Measurements from ENCODE around the gene TOR1B.

Gene TOR1B

DNA sequence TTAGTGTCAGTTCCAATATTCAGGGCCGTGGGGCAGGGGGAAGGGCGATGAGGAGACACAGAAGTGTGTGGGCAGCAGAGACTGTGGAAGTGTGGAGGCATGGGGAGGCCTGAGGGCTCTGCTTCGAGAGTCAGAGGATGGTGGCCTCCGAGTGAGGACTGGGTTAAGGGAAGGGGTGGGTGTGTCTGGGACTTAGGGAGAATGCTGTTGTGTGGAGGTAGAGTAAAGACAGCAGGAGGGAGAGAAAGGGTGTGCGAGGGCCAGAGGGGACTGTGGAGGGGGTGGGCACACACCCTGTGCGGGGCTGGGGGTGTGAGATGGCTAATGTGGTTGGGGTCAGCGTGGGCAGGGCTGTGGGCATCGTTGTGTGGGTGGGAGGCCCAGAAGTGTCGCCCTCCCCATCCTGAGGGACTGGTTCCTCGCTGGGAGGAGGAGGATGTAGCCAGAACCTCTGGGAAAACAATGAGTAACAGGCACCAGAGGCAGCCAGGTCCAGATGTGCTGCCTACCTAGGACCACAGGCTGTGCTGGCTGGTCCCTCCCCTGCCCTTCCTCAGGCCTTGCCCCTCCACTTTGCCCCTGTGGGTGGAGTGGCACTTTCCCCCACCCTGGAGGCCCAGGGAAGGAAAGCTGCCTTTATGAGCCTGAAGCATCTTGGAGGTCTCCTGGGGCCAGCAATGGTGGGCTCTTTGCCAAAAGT lies 36.5 kb downstream of the TOR1B start:
- Histone ChIP-seq H3K4me3 (ENCODE audit: insufficient read depth, low read length, poor library complexity, severe bottlenecking) (no peak overlapping the region), H3K9me3 (ENCODE audit: insufficient read depth, low read length) (no peaks in the 10 kb centered on the region), H3K27me3 (ENCODE audit: low read length) (no peaks in the 10 kb centered on the region), H3F3A (ENCODE audit: insufficient read depth) (no peaks in the 10 kb centered on the region), H3K27ac (ENCODE audit: low read depth, low read length) (no peak overlapping the region), H3K36me3 (ENCODE audit: low read length) (no peaks in the 10 kb centered on the region), H2AFZ (ENCODE audit: low read depth, low read length, severe bottlenecking) (no peak overlapping the region), H4K20me1 (ENCODE audit: low read depth, low read length) (no peaks in the 10 kb centered on the region), H3K9me2 (replicated peaks; ENCODE audit: insufficient read depth, low read length) (no peaks in the 10 kb centered on the region), H3K4me2 (ENCODE audit: low read depth, low read length, poor library complexity, severe bottlenecking) (no peak overlapping the region), H3K9ac (ENCODE audit: low read length) (no peak overlapping the region), H3K79me2 (ENCODE audit: insufficient read depth, low read length) (peaks cover 4% of the 10 kb centered on the region)
- TF ChIP-seq, protein P1, sequence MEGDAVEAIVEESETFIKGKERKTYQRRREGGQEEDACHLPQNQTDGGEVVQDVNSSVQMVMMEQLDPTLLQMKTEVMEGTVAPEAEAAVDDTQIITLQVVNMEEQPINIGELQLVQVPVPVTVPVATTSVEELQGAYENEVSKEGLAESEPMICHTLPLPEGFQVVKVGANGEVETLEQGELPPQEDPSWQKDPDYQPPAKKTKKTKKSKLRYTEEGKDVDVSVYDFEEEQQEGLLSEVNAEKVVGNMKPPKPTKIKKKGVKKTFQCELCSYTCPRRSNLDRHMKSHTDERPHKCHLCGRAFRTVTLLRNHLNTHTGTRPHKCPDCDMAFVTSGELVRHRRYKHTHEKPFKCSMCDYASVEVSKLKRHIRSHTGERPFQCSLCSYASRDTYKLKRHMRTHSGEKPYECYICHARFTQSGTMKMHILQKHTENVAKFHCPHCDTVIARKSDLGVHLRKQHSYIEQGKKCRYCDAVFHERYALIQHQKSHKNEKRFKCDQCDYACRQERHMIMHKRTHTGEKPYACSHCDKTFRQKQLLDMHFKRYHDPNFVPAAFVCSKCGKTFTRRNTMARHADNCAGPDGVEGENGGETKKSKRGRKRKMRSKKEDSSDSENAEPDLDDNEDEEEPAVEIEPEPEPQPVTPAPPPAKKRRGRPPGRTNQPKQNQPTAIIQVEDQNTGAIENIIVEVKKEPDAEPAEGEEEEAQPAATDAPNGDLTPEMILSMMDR (IDR thresholded peaks at IDR 0.05; ENCODE audit: insufficient read depth, low read length, poor library complexity, severe bottlenecking), result no peak
- no peak for TF ChIP-seq EZH2phosphoT487 (conservative IDR thresholded peaks at IDR 0.05; ENCODE audit: low read length)

DNA sequence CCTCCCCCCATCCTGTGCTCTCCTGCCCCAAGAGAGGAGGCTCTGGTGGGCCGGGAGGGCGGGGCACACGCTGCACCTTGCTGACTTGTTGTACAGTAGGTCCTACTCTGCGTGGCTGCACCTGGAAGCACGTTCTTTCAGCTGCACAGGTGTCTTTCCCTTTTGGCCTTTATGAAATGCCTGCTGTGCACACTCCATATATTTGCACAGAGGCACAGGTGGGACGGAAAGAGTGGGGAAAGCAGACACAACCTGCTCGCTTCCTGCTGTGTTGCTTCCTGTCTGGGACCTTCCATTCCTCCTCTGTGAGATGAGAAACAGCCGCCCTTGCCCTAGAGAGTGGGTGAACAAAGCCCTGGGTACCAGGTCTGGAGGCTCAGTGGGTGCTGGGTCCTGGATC lies 37.0 kb downstream of the TOR1B start:
- Histone ChIP-seq H2AFZ (ENCODE audit: low read depth, low read length, severe bottlenecking) (no peak overlapping the region), H3K36me3 (ENCODE audit: low read length) (no peaks in the 10 kb centered on the region), H3K4me3 (ENCODE audit: insufficient read depth, low read length, poor library complexity, severe bottlenecking) (no peak overlapping the region), H3K79me2 (ENCODE audit: insufficient read depth, low read length) (no peaks in the 10 kb centered on the region), H3K4me2 (ENCODE audit: low read depth, low read length, poor library complexity, severe bottlenecking) (no peak overlapping the region), H3F3A (ENCODE audit: insufficient read depth) (no peaks in the 10 kb centered on the region), H3K9me2 (replicated peaks; ENCODE audit: insufficient read depth, low read length) (no peaks in the 10 kb centered on the region), H3K27me3 (ENCODE audit: low read length) (no peaks in the 10 kb centered on the region), H3K27ac (ENCODE audit: low read depth, low read length) (no peak overlapping the region), H3K9me3 (ENCODE audit: insufficient read depth, low read length) (no peaks in the 10 kb centered on the region), H3K9ac (ENCODE audit: low read length) (no peak overlapping the region), H4K20me1 (ENCODE audit: low read depth, low read length) (no peaks in the 10 kb centered on the region)
- TF ChIP-seq, protein P1 (IDR thresholded peaks at IDR 0.05; ENCODE audit: insufficient read depth, low read length, poor library complexity, severe bottlenecking), result no peak
- TF ChIP-seq EZH2phosphoT487 (conservative IDR thresholded peaks at IDR 0.05; ENCODE audit: low read length), result no peak

DNA sequence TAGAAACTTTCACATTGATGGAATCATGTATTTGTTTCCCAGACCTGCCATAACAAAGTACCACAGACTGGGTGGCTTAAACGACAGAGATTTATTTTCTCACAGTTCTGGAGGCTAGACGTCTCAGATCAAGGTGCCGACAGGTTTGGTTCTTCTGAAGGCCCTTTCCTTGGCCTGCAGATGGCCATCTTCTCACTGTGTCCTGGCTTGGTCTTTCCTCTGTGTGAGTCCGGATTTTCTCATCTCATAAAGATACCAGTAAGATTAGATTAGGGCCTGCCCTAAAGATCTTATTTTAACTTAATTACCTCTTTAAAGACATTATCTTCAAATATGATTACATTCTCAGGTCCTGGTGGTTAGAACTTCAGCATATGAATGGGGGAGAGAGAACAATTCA lies 38.1 kb downstream of the TOR1B start:
- H3K27ac ChIP-seq (ENCODE audit: low read depth, low read length), result no peak overlapping the region
- H3K79me2 ChIP-seq (ENCODE audit: insufficient read depth, low read length), result no peaks in the 10 kb centered on the region
- no peak for TF ChIP-seq EZH2phosphoT487 (conservative IDR thresholded peaks at IDR 0.05; ENCODE audit: low read length)
- TF ChIP-seq, protein P1 (IDR thresholded peaks at IDR 0.05; ENCODE audit: insufficient read depth, low read length, poor library complexity, severe bottlenecking), result no peak

More for the DNA sequence above, 38.1 kb downstream of the TOR1B start:
- Histone ChIP-seq H3F3A (ENCODE audit: insufficient read depth) (no peaks in the 10 kb centered on the region), H3K36me3 (ENCODE audit: low read length) (no peaks in the 10 kb centered on the region), H3K27me3 (ENCODE audit: low read length) (no peaks in the 10 kb centered on the region), H3K4me3 (ENCODE audit: insufficient read depth, low read length, poor library complexity, severe bottlenecking) (no peak overlapping the region), H3K9me2 (replicated peaks; ENCODE audit: insufficient read depth, low read length) (no peaks in the 10 kb centered on the region), H3K9me3 (ENCODE audit: insufficient read depth, low read length) (no peaks in the 10 kb centered on the region), H2AFZ (ENCODE audit: low read depth, low read length, severe bottlenecking) (no peak overlapping the region), H3K9ac (ENCODE audit: low read length) (no peak overlapping the region), H3K4me2 (ENCODE audit: low read depth, low read length, poor library complexity, severe bottlenecking) (no peak overlapping the region), H4K20me1 (ENCODE audit: low read depth, low read length) (no peaks in the 10 kb centered on the region)
